Caco-2 (cell line): ENCODE results near the gene PHLDA2. TPM values are rescaled to one million over a fixed set of nuclear protein-coding genes. Genes with fewer than 3 reads are reported as not detected.

ENCODE experiments used
- BruUV-seq: library from RNA; stranded (reverse); fragments of 400-500 nt; replicated peaks from 2 replicates; lab custom pipeline; 2021; lab: Mats Ljungman, UMichigan
- CTCF ChIA-PET: fragments of 300-600 bp; sonication (Branson Sonifier 250); formaldehyde crosslinking; loops from one replicate; lab custom pipeline; 2022; ENCODE audit warnings: antibody characterized with exemption; lab: Charles Lee
- POLR2A ChIA-PET: fragments of 300-600 bp; sonication (Branson Sonifier 250); formaldehyde crosslinking; loops from one replicate; lab custom pipeline; 2022; ENCODE audit warnings: antibody characterized with exemption; lab: Charles Lee
- DNase-seq, 2 experiments: peaks; one replicate each; pipeline versions ENCODE4 v3.0.0 to v3.0.0-alpha.2; 2020 to 2022
- H3K27me3 ChIP-seq: replicated peaks from 2 replicates; pipeline ENCODE4 v1.6.0; 2011; ENCODE audit warnings: low read length; ENCODE audit not compliant: control insufficient read depth, insufficient read depth
- H3K36me3 ChIP-seq: 2 replicates; pipeline ENCODE4 v1.5.1; 2011; ENCODE audit warnings: low read length; ENCODE audit not compliant: control insufficient read depth, insufficient read depth
- H3K4me1 ChIP-seq: fragments of 250-450 bp; sonication (Bioruptor Pico); 2 replicates; pipeline ENCODE4 v1.5.1; 2020; ENCODE audit warnings: mild to moderate bottlenecking
- H3K4me3 ChIP-seq: 2 replicates; pipeline ENCODE4 v1.5.1; 2011; ENCODE audit warnings: low read depth, mild to moderate bottlenecking, control low read depth, low read length
- H3K9me3 ChIP-seq: fragments of 250-450 bp; sonication (Bioruptor Pico); 2 replicates; pipeline ENCODE4 v1.5.1; 2020; ENCODE audit warnings: mild to moderate bottlenecking, moderate library complexity
- H3K27ac Mint-ChIP-seq: one replicate; pipeline ENCODE4 v1.8.0; 2022; ENCODE audit warnings: mixed read lengths; ENCODE audit not compliant: unreplicated experiment
- H3K27me3 Mint-ChIP-seq: one replicate; pipeline ENCODE4 v1.8.0; 2022; ENCODE audit warnings: mixed read lengths; ENCODE audit not compliant: insufficient read depth, unreplicated experiment
- H3K36me3 Mint-ChIP-seq: one replicate; pipeline ENCODE4 v1.8.0; 2022; ENCODE audit warnings: mild to moderate bottlenecking, mixed read lengths; ENCODE audit not compliant: insufficient read depth, unreplicated experiment
- H3K4me1 Mint-ChIP-seq: one replicate; pipeline ENCODE4 v1.8.0; 2022; ENCODE audit warnings: low read depth, mixed read lengths; ENCODE audit not compliant: unreplicated experiment
- H3K4me3 Mint-ChIP-seq: one replicate; pipeline ENCODE4 v1.8.0; 2022; ENCODE audit warnings: mild to moderate bottlenecking, moderate library complexity, mixed read lengths; ENCODE audit not compliant: unreplicated experiment
- H3K9me3 Mint-ChIP-seq: one replicate; pipeline ENCODE4 v1.8.0; 2022; ENCODE audit warnings: mixed read lengths; ENCODE audit not compliant: unreplicated experiment
- intact Hi-C: fragments of 100-400 bp; cut with micrococcal nuclease; formaldehyde crosslinking; loops from one replicate; pipeline ENCODE4 v1.10.0; 2022; ENCODE audit not compliant: unreplicated experiment
- total RNA-seq: library from RNA; stranded (reverse); gene quantifications from 2 replicates; pipeline ENCODE4 v1.2.3, GENCODE V29; 2022
- TF ChIP-seq, protein P1 (sequence below), 2 experiments: fragments of 200-600 bp in 1 of 2; IDR thresholded peaks; 1 replicate in 1 of 2; 2 replicates in 1 of 2; pipeline versions ENCODE4 v1.5.1 to v1.8.0; 2011 to 2022; ENCODE audit warnings: antibody characterized with exemption in 1 of 2, control low read depth in 1 of 2, inconsistent platforms in 1 of 2, low read depth in 1 of 2, low read length in 1 of 2, mild to moderate bottlenecking in 1 of 2, moderate library complexity in 1 of 2; ENCODE audit not compliant: insufficient read depth in 1 of 2, severe bottlenecking in 1 of 2, unreplicated experiment in 1 of 2

Gene PHLDA2
- total RNA-seq, 1 experiment from 2014 or later = 19.1 TPM

DNA sequence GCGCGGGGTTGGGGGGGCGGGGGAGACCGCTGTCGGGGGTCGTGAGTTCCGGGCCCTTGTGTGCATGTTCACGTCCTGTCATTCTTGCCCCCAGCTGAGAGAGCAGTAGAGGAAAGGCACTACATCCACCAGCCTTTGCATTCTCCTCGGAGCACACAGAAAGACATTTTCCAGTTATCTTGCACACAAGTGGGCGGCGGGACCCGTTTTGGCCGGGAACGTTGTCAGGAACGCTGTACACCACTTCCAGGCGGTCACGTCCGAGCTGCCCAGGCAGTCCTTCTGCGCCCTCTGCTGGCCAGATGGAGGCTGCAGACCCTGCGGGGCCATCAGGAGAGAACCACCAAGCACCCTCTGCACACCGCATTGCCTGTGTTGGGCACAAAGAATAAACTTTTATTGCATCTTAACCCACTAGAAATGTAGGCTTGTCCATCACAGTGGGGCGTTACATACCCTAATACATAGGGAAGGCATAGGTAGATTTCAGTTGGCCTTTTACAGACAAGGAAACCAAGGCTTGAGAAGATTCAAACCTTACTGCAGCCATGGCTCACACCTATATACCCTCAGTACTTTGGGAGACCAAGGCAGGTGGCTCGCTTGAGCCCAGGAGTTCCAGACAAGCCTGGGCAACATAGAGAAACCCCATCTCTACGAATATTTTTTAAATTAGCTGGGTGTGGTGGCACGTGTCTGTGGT, 40.8 kb downstream of the PHLDA2 start:
- POLR2A ChIA-PET = no interaction called here
- intact Hi-C loops = loop anchor here (1.0 to 5.0 kb wide), 3 partner anchors 196 to 461 kb away; no protein-coding TSS in a partner anchor
- CTCF ChIA-PET = interaction anchor here (0.7 to 6.4 kb wide), 5 partner anchors 42 to 355 kb away, joined by 3 to 131 read pairs (median 4); partner anchors contain the start of gene KCNQ1OT1
- Histone ChIP-seq H3K4me3 (no peak overlapping the region), H3K9me3 (no peaks in the 10 kb centered on the region), H3K4me1 (peaks cover 46% of the 10 kb centered on the region), H3K27me3 (no peaks in the 10 kb centered on the region), H3K36me3 (no peaks in the 10 kb centered on the region)
- BruUV-seq = no TSS peak
- H3K9me3 Mint-ChIP-seq = no peaks in the 10 kb centered on the region
- H3K4me3 Mint-ChIP-seq = no peak overlapping the region
- TF ChIP-seq, protein P1, sequence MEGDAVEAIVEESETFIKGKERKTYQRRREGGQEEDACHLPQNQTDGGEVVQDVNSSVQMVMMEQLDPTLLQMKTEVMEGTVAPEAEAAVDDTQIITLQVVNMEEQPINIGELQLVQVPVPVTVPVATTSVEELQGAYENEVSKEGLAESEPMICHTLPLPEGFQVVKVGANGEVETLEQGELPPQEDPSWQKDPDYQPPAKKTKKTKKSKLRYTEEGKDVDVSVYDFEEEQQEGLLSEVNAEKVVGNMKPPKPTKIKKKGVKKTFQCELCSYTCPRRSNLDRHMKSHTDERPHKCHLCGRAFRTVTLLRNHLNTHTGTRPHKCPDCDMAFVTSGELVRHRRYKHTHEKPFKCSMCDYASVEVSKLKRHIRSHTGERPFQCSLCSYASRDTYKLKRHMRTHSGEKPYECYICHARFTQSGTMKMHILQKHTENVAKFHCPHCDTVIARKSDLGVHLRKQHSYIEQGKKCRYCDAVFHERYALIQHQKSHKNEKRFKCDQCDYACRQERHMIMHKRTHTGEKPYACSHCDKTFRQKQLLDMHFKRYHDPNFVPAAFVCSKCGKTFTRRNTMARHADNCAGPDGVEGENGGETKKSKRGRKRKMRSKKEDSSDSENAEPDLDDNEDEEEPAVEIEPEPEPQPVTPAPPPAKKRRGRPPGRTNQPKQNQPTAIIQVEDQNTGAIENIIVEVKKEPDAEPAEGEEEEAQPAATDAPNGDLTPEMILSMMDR (IDR thresholded peaks at IDR 0.05; ENCODE audit: insufficient read depth in 1 of 2, low read depth in 1 of 2, low read length in 1 of 2, severe bottlenecking in 1 of 2, unreplicated experiment in 1 of 2) = peak; percentile 94 to 95
- peaks cover 17% of the 10 kb centered on the region for H3K4me1 Mint-ChIP-seq
- no peaks in the 10 kb centered on the region for H3K27me3 Mint-ChIP-seq
- peak; percentile 89 to 94 for DNase-seq
- H3K27ac Mint-ChIP-seq = no peak overlapping the region
- peaks cover 16% of the 10 kb centered on the region for H3K36me3 Mint-ChIP-seq

GRCh38 chr11:2887515-2888195, 41.6 kb downstream of the PHLDA2 start:
- no peak for DNase-seq
- H3K4me3 Mint-ChIP-seq = no peak overlapping the region
- ChIA-PET POLR2A (no interaction called here), CTCF (interaction anchor here (0.7 to 6.4 kb wide), 4 partner anchors 42 to 355 kb away, joined by 3 to 131 read pairs (median 6); partner anchors contain the start of gene KCNQ1OT1)
- TF ChIP-seq, protein P1 (IDR thresholded peaks at IDR 0.05; ENCODE audit: insufficient read depth in 1 of 2, low read depth in 1 of 2, low read length in 1 of 2, severe bottlenecking in 1 of 2, unreplicated experiment in 1 of 2) = no peak
- H3K36me3 ChIP-seq = no peaks in the 10 kb centered on the region
- H3K27ac Mint-ChIP-seq = no peak overlapping the region
- peaks cover 46% of the 10 kb centered on the region for H3K4me1 ChIP-seq
- BruUV-seq = no TSS peak
- H3K4me1 Mint-ChIP-seq = peaks cover 17% of the 10 kb centered on the region
- peaks cover 16% of the 10 kb centered on the region for H3K36me3 Mint-ChIP-seq
- no peak overlapping the region for H3K4me3 ChIP-seq
- no peaks in the 10 kb centered on the region for H3K9me3 ChIP-seq
- intact Hi-C loops = loop anchor here (1.0 to 5.0 kb wide), 3 partner anchors 195 to 460 kb away; no protein-coding TSS in a partner anchor
- H3K27me3 Mint-ChIP-seq = peaks cover 6% of the 10 kb centered on the region
- H3K9me3 Mint-ChIP-seq = no peaks in the 10 kb centered on the region
- H3K27me3 ChIP-seq = no peaks in the 10 kb centered on the region

DNA sequence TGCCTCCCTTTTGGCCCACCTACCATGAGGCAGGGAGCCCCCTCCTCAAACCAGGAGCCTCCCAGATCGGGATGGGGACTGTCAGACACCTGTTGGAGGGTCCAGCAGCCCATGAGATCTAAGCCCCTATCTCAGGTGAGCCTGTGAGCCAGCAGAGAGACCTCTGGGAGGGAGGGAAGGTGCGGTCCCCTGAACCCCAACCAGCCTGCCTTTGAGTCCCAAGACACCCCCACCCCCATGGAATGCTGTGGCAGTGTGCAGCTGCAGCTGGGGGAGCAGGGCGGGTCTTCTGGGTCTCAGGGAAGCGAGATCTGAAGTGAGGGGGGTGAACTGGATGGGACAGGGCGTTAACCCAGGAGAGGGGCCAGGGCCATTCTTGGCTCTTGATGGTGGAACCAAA, 42.3 kb downstream of the PHLDA2 start:
- Histone ChIP-seq H3K4me1 (peaks cover 43% of the 10 kb centered on the region), H3K36me3 (no peaks in the 10 kb centered on the region), H3K4me3 (no peak overlapping the region), H3K27me3 (no peaks in the 10 kb centered on the region), H3K9me3 (no peaks in the 10 kb centered on the region)
- Mint-ChIP-seq H3K9me3 (no peaks in the 10 kb centered on the region), H3K4me1 (peaks cover 15% of the 10 kb centered on the region), H3K4me3 (no peak overlapping the region), H3K27ac (no peak overlapping the region), H3K36me3 (peaks cover 16% of the 10 kb centered on the region), H3K27me3 (peaks cover 8% of the 10 kb centered on the region)
- intact Hi-C loops = loop anchor here (5.0 kb wide), 1 partner anchor 460 kb away; no protein-coding TSS in a partner anchor
- POLR2A ChIA-PET = no interaction called here
- CTCF ChIA-PET = interaction anchor here (1.3 to 6.4 kb wide), 2 partner anchors 43 to 354 kb away, joined by 3 to 131 read pairs; no protein-coding TSS in a partner anchor
- BruUV-seq = no TSS peak
- DNase-seq = no peak
- TF ChIP-seq, protein P1 (IDR thresholded peaks at IDR 0.05; ENCODE audit: insufficient read depth in 1 of 2, low read depth in 1 of 2, low read length in 1 of 2, severe bottlenecking in 1 of 2, unreplicated experiment in 1 of 2) = no peak
